ENCODE data around the gene ELSPBP1.

DNA sequence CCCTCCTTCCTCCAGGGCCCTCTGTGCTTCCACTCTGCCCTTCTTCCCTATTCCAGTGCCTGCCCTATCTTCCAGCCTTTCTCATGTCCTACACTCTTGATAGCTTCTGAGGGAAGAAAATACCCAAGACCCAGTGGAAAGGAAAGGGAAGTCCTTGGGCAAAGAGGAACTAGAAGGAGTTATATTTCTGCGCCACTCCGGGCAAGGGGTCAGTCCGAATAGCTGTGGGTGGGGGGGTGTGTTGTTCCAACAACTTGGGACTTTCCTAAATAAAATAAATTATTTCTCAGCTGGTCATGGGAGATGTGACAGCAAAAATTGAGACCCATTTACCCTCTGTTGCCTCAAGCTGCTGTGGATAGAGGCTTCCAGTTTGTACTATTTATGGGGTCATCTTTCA is 26.3 kb downstream of the ELSPBP1 start:
- no peak for TF ChIP-seq CTCF (IDR thresholded peaks at IDR 0.05; ENCODE audit: low read length)
- no peak for TF ChIP-seq EZH2 (optimal IDR thresholded peaks at IDR 0.05; ENCODE audit: low read depth, low read length)
- TF ChIP-seq EZH2phosphoT487 (IDR thresholded peaks at IDR 0.05; ENCODE audit: low read length), result no peak

Data from MM.1S (cell line).